Cerebellar nuclear complex (tissue), 1 donor: Measurements from ENCODE around the gene MYO7A.

ENCODE experiments used
- DNase-seq, 2 experiments: peaks; one replicate each; lab custom pipeline; 2025; lab: John Stamatoyannopoulos, UW

Gene MYO7A

GRCh38 chr11:77200351-77201268, 72.6 kb downstream of the MYO7A start:
- no peak for DNase-seq

- DNase-seq = no peak
Observed at GRCh38 chr11:77201370-77201769, 73.3 kb downstream of the MYO7A start.

GRCh38 chr11:77201991-77202841, 74.2 kb downstream of the MYO7A start:
- DNase-seq = no peak

GRCh38 chr11:77202941-77203900, 75.2 kb downstream of the MYO7A start:
- DNase-seq = no peak

DNA sequence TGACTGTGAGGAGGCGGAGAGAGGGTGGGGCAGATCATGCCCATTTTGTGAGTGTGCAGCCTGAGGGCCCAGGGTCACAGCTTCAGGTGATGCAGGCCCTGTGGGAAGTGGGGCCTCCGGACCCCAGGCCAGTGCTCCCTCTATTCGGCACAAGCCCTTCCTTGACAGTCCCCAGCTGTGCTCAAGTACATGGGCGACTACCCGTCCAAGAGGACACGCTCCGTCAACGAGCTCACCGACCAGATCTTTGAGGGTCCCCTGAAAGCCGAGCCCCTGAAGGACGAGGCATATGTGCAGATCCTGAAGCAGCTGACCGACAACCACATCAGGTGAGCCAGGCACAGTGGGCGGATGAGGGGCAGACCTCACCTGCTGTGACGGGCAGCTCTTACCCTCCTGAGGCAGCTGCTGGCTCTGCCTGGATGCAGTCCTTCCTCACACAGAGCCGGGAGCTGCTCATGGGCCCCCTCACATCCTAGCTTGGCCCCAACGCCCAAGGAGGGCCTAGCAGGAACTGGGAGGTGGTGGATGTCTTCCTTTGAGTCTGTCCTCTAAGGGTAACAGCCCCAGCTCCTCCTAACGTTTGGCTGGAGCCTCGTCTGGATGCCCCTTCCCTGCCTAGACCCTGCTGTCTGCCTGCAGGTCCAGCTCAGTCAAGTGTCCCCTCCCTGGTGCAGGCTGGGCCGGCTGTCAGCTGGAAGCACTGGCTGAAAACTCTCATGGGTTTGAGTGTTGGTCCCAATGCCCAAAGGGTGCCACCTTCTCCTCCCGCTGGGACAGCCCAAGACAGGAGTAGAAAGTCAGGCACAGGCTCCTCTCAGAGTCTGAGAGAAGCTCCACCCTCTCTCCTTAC, 76.1 kb downstream of the MYO7A start:
- DNase-seq = no peak

DNA sequence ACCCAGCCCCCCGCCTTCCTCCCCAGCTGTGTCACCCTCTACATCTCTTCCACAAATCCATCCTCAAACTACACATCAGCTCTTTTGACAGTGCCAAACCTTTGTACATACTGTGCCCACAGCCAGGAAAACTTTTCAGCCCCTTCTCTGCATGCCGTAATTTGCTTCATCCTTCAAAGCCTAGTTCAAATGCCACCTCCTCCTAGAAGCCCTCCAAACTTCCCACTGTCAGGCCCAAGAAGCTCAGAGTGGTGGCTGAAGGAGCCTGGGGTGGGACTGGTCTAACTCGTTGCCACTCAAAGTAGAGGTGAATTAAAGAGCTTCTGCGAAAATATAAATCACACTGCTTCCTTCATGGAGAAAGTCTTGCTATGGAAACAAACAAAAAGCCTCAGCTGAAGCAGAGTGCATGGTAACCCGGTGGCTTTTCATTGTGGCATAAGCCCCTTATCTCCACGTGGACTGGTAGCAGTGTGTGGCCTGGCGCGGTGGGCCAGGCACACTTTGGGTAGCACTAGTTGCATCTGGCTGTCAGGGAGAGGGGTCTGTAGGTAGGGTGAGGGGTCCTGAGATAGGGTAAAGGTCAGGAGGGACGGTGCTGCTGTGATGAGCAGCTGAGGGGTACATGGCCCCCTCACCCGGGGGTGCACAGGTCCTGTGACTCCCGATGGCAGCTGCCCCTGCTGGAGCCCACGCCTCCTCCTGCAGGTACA, 76.9 kb downstream of the MYO7A start:
- no peak for DNase-seq

DNA sequence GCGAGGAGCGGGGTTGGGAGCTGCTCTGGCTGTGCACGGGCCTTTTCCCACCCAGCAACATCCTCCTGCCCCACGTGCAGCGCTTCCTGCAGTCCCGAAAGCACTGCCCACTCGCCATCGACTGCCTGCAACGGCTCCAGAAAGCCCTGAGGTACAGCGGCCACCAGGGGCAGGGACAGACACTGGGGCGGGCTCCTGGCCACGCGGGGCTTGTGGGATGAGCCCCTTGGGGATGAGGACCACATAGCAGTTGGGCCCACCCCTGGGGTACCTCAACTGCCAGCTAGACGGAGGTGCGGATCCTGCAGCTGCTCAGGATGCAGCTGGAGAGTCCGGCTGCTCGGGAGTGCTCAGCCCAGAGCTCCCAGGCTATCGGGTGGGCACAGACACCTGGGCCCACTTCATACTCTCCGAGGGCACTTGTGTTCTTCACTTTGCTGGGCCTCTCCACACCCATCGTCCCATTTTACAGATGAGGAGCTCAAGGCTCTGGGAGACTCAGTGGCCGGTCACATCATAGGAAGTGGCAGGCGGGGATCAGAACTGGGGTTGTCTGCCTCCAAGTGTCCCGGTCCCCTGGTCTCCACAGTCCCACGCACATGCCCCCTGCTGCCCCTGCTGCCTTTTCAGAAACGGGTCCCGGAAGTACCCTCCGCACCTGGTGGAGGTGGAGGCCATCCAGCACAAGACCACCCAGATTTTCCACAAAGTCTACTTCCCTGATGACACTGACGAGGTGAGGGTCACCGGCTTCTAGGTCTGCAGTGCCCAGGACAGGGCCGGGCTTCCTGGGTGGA, 77.6 kb downstream of the MYO7A start:
- no peak for DNase-seq

GRCh38 chr11:77206264-77207018, 78.4 kb downstream of the MYO7A start:
- no peak for DNase-seq

DNA sequence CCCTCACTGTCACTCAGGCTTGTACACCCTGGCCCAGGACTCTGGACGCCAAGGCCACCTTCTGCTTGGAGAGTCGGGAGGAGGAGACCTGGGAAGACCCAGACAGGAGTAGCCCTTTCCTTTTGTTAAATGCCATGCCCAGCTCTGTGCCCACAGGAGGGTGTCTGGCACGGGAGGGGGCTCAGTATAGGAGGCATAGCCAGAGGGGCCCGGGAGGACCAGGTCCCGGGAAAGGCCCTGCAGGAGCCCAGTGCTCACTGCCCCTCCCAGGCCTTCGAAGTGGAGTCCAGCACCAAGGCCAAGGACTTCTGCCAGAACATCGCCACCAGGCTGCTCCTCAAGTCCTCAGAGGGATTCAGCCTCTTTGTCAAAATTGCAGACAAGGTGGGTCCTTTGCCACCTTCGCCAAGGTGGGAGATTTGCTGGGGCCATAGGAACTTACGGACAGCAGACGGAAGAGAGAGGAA, 79.0 kb downstream of the MYO7A start:
- DNase-seq = no peak

GRCh38 chr11:77207618-77208313, 79.7 kb downstream of the MYO7A start:
- DNase-seq = no peak

- DNase-seq = no peak
Observed at GRCh38 chr11:77208535-77208934, 80.5 kb downstream of the MYO7A start.

DNA sequence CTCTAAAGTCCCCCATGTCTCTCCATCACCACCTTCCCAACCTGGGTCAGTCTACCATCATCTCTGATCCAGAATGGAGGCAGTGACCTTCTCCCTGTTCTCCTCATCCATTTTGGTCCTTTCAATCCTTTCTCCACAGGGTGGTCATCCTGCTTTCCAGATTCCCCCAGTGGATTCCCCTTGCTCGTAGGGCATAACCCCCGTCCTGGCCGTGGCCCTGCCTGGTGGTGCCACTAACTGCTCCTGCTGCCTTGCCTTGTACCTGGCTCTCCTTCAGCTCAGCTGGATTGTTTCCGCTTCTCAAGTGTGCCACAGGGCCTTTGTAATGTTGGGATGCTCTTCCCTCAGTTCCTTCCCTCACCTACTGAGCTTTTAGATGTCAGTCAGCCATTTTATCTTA, 81.6 kb downstream of the MYO7A start:
- DNase-seq = no peak

DNA sequence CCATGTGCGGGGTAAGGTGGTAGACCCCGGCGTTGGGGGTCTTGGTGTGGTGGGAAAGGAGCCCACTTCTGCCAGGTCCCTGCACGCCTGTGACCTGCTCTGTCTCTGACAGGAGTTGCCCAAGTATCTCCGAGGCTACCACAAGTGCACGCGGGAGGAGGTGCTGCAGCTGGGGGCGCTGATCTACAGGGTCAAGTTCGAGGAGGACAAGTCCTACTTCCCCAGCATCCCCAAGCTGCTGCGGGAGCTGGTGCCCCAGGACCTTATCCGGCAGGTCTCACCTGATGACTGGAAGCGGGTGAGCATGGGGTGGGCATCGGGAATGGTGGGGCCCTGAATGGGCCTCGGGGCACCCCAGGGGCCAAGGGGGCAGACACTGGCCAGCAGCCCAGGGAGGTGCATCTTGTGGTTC, 83.0 kb downstream of the MYO7A start:
- DNase-seq = no peak

GRCh38 chr11:77211594-77212251, 83.7 kb downstream of the MYO7A start:
- no peak for DNase-seq

DNA sequence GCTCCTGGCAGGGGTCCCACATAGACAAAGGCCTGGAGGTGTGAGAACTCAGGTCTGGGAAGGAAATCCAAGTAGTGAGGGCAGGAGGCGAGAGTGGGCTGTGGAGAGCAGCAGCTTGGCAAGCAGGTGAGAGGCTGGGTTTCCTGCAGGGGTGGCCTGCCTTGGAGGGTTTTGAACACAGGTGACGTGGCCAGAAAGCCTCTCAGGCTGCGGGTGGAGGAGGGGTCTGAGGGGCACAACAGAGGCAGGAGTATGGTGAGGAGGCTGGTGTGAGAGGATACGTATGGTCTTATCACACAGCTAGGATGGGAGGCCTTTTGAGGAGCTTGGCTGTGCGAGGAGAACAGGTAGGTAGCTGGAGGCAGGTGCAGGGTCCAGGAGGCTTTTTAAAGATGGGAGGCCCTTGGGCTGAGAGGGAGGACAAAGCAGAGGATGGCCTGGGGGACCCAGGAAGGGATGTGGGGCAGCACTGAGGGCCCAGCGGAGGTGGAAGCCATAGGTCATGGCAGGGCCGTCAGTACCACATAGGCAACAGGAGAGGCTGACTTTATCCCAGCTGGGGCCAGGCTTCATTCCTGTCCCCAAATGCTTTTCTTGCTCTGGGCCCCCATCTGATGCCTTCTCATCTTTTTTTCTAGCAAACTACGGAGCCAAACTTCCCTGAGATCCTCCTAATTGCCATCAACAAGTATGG, 84.4 kb downstream of the MYO7A start:
- no peak for DNase-seq

GRCh38 chr11:77213029-77213579, 85.1 kb downstream of the MYO7A start:
- no peak for DNase-seq
